Jurkat, Clone E6-1 (cell line): Measurements from ENCODE around the gene DONSON.

Source experiments
- DNase-seq: peaks from one replicate; pipeline ENCODE4 v3.0.0-alpha.2; 2011; ENCODE audit warnings: low read depth, low spot score
- H3K4me3 ChIP-seq: 2 replicates; pipeline ENCODE4 v1.5.1; 2011; ENCODE audit warnings: mild to moderate bottlenecking, low read length, control low read depth, moderate library complexity

The DONSON gene

GRCh38 chr21:33567914-33568313 lies 20.6 kb downstream of the DONSON start:
- no peak for DNase-seq
- no peak overlapping the region for H3K4me3 ChIP-seq

DNA sequence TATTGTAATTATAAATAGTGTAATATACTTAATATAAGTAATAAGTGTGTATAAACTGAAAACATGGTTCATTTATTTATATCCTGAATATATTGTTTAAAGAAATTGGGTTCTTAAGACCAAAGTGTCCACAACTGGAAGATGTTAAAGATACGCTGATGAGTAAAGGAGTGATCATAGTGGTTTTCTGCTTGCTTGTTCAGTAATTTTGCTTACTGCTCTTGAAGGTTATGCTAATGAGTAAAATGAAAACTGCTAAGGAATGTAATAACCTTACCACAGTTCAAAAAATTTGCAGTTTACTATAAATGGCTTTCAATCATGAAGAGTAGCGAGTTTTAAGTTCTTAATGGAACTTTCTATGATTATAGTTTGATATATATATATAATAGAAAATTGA lies 22.0 kb downstream of the DONSON start:
- no peak overlapping the region for H3K4me3 ChIP-seq
- no peak for DNase-seq

DNA sequence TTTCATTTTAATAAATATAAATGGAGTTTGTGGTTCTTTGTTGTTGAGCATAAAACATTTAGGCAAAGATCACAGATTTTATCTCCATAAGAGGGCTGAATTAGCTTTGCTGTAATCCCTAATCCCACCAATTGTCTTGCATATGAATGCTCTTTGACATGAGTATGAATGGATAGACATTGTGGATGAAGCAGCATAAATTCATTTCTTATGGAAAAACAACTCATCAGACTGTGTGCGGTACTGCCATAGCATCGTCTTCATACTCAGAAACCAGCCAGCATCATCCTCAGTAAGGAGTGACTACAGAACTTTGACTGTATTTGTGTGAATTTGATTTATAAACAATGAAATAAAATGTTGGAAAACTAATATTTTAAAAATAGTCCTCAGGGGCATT lies 26.1 kb downstream of the DONSON start:
- DNase-seq, result no peak

GRCh38 chr21:33561373-33561772 lies 27.1 kb downstream of the DONSON start:
- H3K4me3 ChIP-seq, result no peak overlapping the region
- no peak for DNase-seq

More for the DNA sequence above, 26.1 kb downstream of the DONSON start:
- H3K4me3 ChIP-seq, result no peak overlapping the region

- no peak overlapping the region for H3K4me3 ChIP-seq
- DNase-seq, result no peak
Measured at GRCh38 chr21:33560965-33561364, 27.5 kb downstream of the DONSON start.

GRCh38 chr21:33559813-33560212 lies 28.7 kb downstream of the DONSON start:
- H3K4me3 ChIP-seq, result no peak overlapping the region
- DNase-seq, result no peak

GRCh38 chr21:33558777-33559421 lies 29.6 kb downstream of the DONSON start:
- no peak for DNase-seq
- H3K4me3 ChIP-seq, result no peak overlapping the region

DNA sequence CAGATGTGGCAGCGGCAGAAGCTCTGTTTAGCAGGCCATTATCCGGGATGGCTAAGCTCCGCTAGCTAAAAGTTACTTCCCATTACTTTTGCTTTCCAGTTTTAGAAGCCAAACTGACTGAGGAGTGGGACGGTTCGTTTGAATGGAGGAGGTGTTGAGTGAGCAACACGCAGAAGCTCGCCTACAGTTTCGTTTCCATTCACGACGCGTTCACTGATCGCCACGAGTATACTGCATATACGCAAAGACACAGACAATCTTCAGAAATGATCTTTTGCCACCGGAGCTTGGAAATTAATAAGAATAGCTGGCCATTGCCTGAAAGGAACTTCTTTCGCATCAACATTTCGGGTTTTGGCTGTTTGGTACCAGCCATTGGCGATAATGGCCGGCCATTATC lies 31.0 kb downstream of the DONSON start:
- no peak for DNase-seq
- H3K4me3 ChIP-seq, result no peak overlapping the region

GRCh38 chr21:33554982-33555344 lies 33.5 kb downstream of the DONSON start:
- DNase-seq, result no peak
- no peak overlapping the region for H3K4me3 ChIP-seq

DNA sequence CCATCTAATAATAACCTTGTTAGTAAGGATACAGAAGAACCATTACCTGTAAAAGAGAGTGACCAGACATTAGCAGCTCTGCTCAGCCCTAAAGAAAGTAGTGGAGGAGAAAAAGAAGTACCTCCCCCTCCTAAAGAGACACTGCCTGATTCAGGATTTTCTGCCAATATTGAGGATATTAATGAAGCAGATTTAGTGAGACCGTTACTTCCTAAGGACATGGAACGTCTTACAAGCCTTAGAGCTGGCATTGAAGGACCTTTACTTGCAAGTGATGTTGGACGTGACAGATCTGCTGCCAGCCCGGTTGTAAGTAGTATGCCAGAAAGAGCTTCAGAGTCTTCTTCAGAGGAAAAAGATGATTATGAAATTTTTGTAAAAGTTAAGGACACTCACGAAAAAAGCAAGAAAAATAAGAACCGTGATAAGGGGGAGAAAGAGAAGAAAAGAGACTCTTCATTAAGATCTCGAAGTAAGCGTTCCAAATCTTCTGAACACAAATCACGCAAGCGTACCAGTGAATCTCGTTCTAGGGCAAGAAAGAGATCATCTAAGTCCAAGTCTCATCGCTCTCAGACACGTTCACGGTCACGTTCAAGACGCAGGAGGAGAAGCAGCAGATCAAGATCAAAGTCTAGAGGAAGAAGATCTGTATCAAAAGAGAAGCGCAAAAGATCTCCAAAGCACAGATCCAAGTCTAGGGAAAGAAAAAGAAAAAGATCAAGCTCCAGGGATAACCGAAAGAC lies 34.1 kb downstream of the DONSON start:
- no peak overlapping the region for H3K4me3 ChIP-seq
- no peak for DNase-seq

GRCh38 chr21:33552999-33553598 lies 35.4 kb downstream of the DONSON start:
- no peak overlapping the region for H3K4me3 ChIP-seq
- DNase-seq, result no peak

- no peak overlapping the region for H3K4me3 ChIP-seq
- DNase-seq, result no peak
Measured at GRCh38 chr21:33552093-33552998, 36.1 kb downstream of the DONSON start.

DNA sequence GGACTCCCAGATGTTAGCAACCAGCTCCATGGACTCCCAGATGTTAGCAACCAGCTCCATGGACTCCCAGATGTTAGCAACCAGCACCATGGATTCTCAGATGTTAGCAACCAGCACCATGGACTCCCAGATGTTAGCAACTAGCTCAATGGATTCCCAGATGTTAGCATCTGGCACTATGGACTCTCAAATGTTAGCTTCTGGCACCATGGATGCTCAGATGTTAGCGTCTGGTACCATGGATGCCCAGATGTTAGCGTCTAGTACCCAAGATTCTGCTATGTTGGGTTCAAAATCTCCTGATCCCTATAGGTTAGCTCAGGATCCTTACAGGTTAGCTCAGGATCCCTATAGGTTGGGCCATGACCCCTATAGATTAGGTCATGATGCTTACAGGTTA lies 36.8 kb downstream of the DONSON start:
- H3K4me3 ChIP-seq, result no peak overlapping the region
- DNase-seq, result no peak

GRCh38 chr21:33550772-33551660 lies 37.5 kb downstream of the DONSON start:
- no peak overlapping the region for H3K4me3 ChIP-seq
- DNase-seq, result no peak

DNA sequence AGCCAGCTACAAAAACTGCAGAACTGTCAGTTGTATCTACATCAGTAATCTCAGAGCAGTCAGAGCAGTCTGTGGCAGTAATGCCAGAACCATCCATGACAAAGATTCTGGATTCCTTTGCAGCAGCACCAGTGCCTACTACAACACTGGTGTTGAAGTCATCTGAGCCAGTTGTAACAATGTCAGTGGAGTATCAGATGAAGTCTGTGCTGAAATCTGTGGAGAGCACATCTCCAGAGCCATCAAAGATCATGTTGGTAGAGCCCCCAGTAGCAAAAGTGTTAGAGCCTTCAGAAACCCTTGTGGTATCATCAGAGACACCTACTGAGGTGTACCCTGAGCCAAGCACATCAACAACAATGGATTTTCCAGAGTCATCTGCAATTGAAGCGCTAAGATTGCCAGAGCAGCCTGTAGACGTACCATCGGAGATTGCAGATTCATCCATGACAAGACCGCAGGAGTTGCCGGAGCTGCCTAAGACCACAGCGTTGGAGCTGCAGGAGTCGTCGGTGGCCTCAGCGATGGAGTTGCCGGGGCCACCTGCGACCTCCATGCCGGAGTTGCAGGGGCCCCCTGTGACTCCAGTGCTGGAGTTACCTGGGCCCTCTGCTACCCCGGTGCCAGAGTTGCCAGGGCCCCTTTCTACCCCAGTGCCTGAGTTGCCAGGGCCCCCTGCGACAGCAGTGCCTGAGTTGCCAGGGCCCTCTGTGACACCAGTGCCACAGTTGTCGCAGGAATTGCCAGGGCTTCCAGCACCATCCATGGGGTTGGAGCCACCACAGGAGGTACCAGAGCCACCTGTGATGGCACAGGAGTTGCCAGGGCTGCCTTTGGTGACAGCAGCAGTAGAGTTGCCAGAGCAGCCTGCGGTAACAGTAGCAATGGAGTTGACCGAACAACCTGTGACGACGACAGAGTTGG lies 38.4 kb downstream of the DONSON start:
- H3K4me3 ChIP-seq, result no peak overlapping the region

GRCh38 chr21:33546086-33546485 lies 42.4 kb downstream of the DONSON start:
- no peak overlapping the region for H3K4me3 ChIP-seq

More for the DNA sequence above, 38.4 kb downstream of the DONSON start:
- no peak for DNase-seq

DNA sequence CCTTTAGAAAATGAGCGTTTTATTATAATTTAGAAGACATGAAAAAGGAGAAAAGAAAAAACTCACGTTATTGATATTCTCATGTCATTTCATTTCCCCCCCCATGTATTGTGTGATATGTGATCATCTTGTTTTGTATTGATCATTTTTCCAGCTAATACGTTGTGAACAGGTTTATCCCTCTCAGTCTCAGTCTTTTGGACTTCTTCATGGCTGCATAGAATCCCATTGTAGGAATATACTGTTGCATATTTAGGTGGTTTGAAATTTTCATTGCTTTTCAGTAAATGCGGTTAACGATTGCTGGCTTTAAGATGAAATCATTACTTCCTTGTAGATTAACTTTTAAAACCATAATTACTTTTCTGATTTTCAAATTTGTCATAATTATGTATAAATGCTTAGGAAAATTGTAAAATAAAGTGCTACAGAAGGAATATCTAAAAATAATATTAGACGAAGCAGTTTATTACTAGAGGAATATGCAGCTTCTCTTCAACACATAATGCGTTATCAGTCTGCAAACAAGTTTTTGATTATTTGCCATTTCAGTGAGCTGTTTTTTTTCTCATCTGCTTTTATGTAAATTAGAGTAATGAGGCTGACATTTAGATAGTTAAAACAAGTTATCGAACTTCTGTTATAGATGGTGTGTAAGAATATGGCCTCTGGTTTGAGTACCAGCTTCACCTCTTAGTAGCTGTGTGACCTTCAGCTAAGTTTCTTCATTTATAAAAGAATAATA lies 43.9 kb downstream of the DONSON start:
- H3K4me3 ChIP-seq, result peak overlapping the region; percentile 97
- no peak for DNase-seq

More at GRCh38 chr21:33546086-33546485, 42.4 kb downstream of the DONSON start:
- no peak for DNase-seq
